HepG2 (cell line): ENCODE measurements around the gene CLIC1. TPM values are rescaled to one million over a fixed set of nuclear protein-coding genes. Genes with fewer than 3 reads are reported as not detected.

Experiments
- ATRX ChIP-seq: sonication (generic); formaldehyde crosslinking; IDR thresholded peaks from 2 replicates; pipeline ENCODE4 v1.4.0; 2020; ENCODE audit warnings: missing genetic modification reagents, borderline replicate concordance
- CBFB ChIP-seq: sonication (generic); formaldehyde crosslinking; IDR thresholded peaks from 2 replicates; pipeline ENCODE4 v1.4.0; 2020; ENCODE audit warnings: missing genetic modification reagents
- ELF4 ChIP-seq: sonication (generic); formaldehyde crosslinking; IDR thresholded peaks from 2 replicates; pipeline ENCODE4 v1.5.0; 2020; ENCODE audit warnings: missing genetic modification reagents, mild to moderate bottlenecking, moderate library complexity, borderline replicate concordance
- EP300 ChIP-seq, 3 experiments: sonication (generic) in 1 of 3; formaldehyde crosslinking in 1 of 3; IDR thresholded peaks; 2 replicates each; pipeline versions ENCODE4 v1.5.1 to v1.6.1; 2011 to 2020; ENCODE audit warnings: low read depth in 2 of 3, low read length in 2 of 3, borderline replicate concordance in 1 of 3, improper control_type of control experiment in 1 of 3, mild to moderate bottlenecking in 1 of 3, missing genetic modification reagents in 1 of 3, moderate library complexity in 1 of 3
- EZH2 ChIP-seq: conservative IDR thresholded peaks from 2 replicates; pipeline ENCODE4 v1.6.1; 2012; ENCODE audit warnings: mild to moderate bottlenecking, low read depth, low read length, moderate library complexity
- IKZF4 ChIP-seq: sonication (generic); formaldehyde crosslinking; IDR thresholded peaks from 2 replicates; pipeline ENCODE4 v1.5.1; 2020; ENCODE audit warnings: borderline replicate concordance, mild to moderate bottlenecking, low read depth, missing genetic modification reagents; ENCODE audit errors: not compliant biosample characterization
- KAT7 ChIP-seq: IDR thresholded peaks from 2 replicates; pipeline ENCODE4 v1.6.1; 2018; ENCODE audit warnings: borderline replicate concordance, missing compliant biosample characterization
- KLF6 ChIP-seq: IDR thresholded peaks from 2 replicates; pipeline ENCODE4 v1.8.0; 2016; ENCODE audit warnings: missing biosample characterization, missing genetic modification reagents
- SMARCE1 ChIP-seq: fragments of 450-650 bp; IDR thresholded peaks from 2 replicates; pipeline ENCODE4 v1.6.1; 2017; ENCODE audit warnings: borderline replicate concordance
- TP53 ChIP-seq: sonication (generic); formaldehyde crosslinking; conservative IDR thresholded peaks from 2 replicates; pipeline ENCODE4 v1.4.0; 2020; ENCODE audit warnings: missing genetic modification reagents
- ZBTB21 ChIP-seq: sonication (generic); formaldehyde crosslinking; IDR thresholded peaks from 2 replicates; pipeline ENCODE4 v1.4.0; 2020; ENCODE audit warnings: missing genetic modification reagents
- ZKSCAN1 ChIP-seq: fragments of 150-350 bp; IDR thresholded peaks from 2 replicates; pipeline ENCODE4 v1.6.1; 2014; ENCODE audit warnings: low read length
- ZNF17 ChIP-seq: sonication (generic); formaldehyde crosslinking; IDR thresholded peaks from 2 replicates; pipeline ENCODE4 v1.5.0; 2020; ENCODE audit warnings: mild to moderate bottlenecking, missing genetic modification reagents
- ZNF367 ChIP-seq: sonication (generic); formaldehyde crosslinking; IDR thresholded peaks from 2 replicates; pipeline ENCODE4 v1.4.0; 2020; ENCODE audit warnings: missing genetic modification reagents, borderline replicate concordance
- ZNF431 ChIP-seq: sonication (generic); formaldehyde crosslinking; IDR thresholded peaks from 2 replicates; pipeline ENCODE4 v1.9.0; 2022; ENCODE audit warnings: missing genetic modification reagents, low read depth, mild to moderate bottlenecking, borderline replicate concordance
- ZNF432 ChIP-seq: sonication (generic); formaldehyde crosslinking; IDR thresholded peaks from 2 replicates; pipeline ENCODE4 v1.5.0; 2020; ENCODE audit warnings: missing genetic modification reagents, mild to moderate bottlenecking, borderline replicate concordance
- ZNF557 ChIP-seq: sonication (generic); formaldehyde crosslinking; IDR thresholded peaks from 2 replicates; pipeline ENCODE4 v1.4.0; 2020; ENCODE audit warnings: missing genetic modification reagents
- ZNF644 ChIP-seq: IDR thresholded peaks from 2 replicates; pipeline ENCODE4 v1.6.1; 2016; ENCODE audit warnings: low read depth
- ZNF670 ChIP-seq: sonication (generic); formaldehyde crosslinking; IDR thresholded peaks from 2 replicates; pipeline ENCODE4 v1.8.0; 2022; ENCODE audit warnings: mild to moderate bottlenecking, missing genetic modification reagents, borderline replicate concordance
- ZNF713 ChIP-seq: sonication (generic); formaldehyde crosslinking; IDR thresholded peaks from 2 replicates; pipeline ENCODE4 v1.4.0; 2020; ENCODE audit warnings: mild to moderate bottlenecking, missing genetic modification reagents
- polyA plus RNA-seq, 8 experiments: library from polyadenylated mRNA; depleted of rRNA in 3 of 8; stranded (reverse) in 7 of 8; unstranded in 1 of 8; fragments of >200 nt; fragmentation: Illumina TruSeq in 4 of 8; extraction: Trizol in 4 of 8; gene quantifications; 2 replicates each; pipeline versions ENCODE4 v1.2.1 to v1.2.3, GENCODE V29; 2011 to 2016; ENCODE audit warnings: low read depth in 4 of 8, missing spikeins in 1 of 8, mixed read lengths in 1 of 8; ENCODE audit not compliant: insufficient read depth in 1 of 8
- total RNA-seq, 5 experiments: library from RNA; depleted of rRNA; stranded (reverse); fragments of >200 nt; fragmentation: Illumina TruSeq; extraction: Trizol; gene quantifications; 2 replicates each; pipeline ENCODE4 v1.2.3, GENCODE V29; 2016; ENCODE audit warnings: low read depth in 1 of 5
- TF ChIP-seq, protein P1 (sequence below): sonication (generic); formaldehyde crosslinking; IDR thresholded peaks from 2 replicates; pipeline ENCODE4 v1.8.0; 2022; ENCODE audit warnings: missing genetic modification reagents, mild to moderate bottlenecking, inconsistent platforms, borderline replicate concordance
- TF ChIP-seq, protein P2 (sequence below): sonication (generic); formaldehyde crosslinking; IDR thresholded peaks from 2 replicates; pipeline ENCODE4 v1.4.0; 2020; ENCODE audit warnings: missing genetic modification reagents, mild to moderate bottlenecking, borderline replicate concordance
- TF ChIP-seq, protein P3 (sequence below): sonication (generic); formaldehyde crosslinking; IDR thresholded peaks from 2 replicates; pipeline ENCODE4 v1.4.0; 2020; ENCODE audit warnings: missing genetic modification reagents

CLIC1 gene
- total and polyA plus RNA-seq, 2 of the 13 experiments (the other 11 are each of a cell fraction or from before 2014, with no cell fraction given), result 602 to 891 TPM

DNA sequence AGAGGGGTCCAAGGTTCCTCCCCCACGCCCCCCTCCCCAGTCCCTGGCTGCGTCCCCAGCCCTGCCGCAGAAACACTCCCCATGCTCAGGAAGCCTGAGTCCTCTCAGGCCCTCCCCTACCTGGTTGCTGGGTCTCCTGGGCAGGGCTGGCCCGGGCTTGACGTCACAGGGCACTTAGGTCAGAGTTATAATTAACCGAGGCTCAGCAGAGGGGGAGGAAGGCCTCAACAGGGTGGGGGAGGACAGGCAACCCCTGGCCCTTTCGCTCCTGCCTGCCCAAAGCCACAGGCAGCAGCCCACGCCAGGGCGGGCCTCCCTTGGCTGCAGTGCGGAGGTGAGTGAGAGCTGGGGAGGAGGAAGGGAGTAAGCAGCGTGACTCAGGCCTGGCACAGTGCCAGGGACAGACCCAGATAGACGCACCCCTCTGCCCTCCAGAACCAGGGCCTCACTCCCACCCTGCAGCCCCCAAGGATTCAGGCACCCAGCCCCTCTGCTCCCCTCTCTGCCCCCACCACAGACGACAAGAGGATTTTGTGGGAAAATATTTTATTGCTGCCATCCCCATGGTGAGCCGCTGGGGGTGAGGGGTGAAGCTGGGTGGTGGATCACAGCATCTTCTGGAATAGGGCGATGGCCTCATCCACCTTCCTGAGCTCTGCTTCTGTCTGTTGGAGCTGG lies 40.8 kb upstream of the CLIC1 start, which contains the start of gene VWA7 (continued):
- TF ChIP-seq, protein P1, sequence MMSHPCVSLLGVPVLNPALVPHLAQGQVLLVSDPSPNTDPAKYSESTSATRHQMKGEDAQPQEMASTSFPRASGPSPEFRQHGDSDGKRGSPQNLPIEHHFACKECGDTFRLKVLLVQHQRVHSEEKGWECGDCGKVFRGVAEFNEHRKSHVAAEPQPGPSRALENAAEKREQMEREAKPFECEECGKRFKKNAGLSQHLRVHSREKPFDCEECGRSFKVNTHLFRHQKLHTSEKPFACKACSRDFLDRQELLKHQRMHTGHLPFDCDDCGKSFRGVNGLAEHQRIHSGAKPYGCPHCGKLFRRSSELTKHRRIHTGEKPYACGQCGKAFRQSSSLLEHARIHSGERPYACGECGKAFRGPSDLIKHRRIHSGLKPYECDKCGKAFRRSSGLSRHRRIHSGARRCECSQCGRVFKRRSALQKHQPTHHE (CRISPR knock-in tag), result no peak
- TF ChIP-seq ZNF670 (CRISPR knock-in tag) (peak; percentile 86), KLF6 (no peak), SMARCE1 (no peak), ZNF557 (CRISPR knock-in tag) (no peak), ELF4 (no peak), EZH2 (no peak), ZNF431 (CRISPR knock-in tag) (0 out of 2 replicates have a peak, but pooled peaks have one; percentile 84), ZNF432 (CRISPR knock-in tag) (no peak), ZNF644 (CRISPR knock-in tag) (no peak), ZKSCAN1 (no peak), EP300 (IDR thresholded peaks at IDR 0.05; ENCODE audit: low read depth in 2 of 2, low read length in 2 of 2) (peak in 1 of 2 experiments; percentile 45; a peak in 1 of 4 replicates), EP300 (CRISPR knock-in tag; IDR thresholded peaks at IDR 0.05; ENCODE audit: borderline replicate concordance) (peak; percentile 63), ZNF17 (CRISPR knock-in tag) (no peak), ZBTB21 (CRISPR knock-in tag) (peak; percentile 91), KAT7 (CRISPR knock-in tag) (no peak), ZNF367 (no peak), IKZF4 (CRISPR knock-in tag) (no peak), TP53 (CRISPR knock-in tag) (no peak), ATRX (CRISPR knock-in tag) (no peak; the same call in 1 of the 2 replicates), ZNF713 (CRISPR knock-in tag) (no peak), CBFB (CRISPR knock-in tag) (no peak)
- TF ChIP-seq, protein P2, sequence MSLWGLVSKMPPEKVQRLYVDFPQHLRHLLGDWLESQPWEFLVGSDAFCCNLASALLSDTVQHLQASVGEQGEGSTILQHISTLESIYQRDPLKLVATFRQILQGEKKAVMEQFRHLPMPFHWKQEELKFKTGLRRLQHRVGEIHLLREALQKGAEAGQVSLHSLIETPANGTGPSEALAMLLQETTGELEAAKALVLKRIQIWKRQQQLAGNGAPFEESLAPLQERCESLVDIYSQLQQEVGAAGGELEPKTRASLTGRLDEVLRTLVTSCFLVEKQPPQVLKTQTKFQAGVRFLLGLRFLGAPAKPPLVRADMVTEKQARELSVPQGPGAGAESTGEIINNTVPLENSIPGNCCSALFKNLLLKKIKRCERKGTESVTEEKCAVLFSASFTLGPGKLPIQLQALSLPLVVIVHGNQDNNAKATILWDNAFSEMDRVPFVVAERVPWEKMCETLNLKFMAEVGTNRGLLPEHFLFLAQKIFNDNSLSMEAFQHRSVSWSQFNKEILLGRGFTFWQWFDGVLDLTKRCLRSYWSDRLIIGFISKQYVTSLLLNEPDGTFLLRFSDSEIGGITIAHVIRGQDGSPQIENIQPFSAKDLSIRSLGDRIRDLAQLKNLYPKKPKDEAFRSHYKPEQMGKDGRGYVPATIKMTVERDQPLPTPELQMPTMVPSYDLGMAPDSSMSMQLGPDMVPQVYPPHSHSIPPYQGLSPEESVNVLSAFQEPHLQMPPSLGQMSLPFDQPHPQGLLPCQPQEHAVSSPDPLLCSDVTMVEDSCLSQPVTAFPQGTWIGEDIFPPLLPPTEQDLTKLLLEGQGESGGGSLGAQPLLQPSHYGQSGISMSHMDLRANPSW (CRISPR knock-in tag), result no peak
- TF ChIP-seq, protein P3, sequence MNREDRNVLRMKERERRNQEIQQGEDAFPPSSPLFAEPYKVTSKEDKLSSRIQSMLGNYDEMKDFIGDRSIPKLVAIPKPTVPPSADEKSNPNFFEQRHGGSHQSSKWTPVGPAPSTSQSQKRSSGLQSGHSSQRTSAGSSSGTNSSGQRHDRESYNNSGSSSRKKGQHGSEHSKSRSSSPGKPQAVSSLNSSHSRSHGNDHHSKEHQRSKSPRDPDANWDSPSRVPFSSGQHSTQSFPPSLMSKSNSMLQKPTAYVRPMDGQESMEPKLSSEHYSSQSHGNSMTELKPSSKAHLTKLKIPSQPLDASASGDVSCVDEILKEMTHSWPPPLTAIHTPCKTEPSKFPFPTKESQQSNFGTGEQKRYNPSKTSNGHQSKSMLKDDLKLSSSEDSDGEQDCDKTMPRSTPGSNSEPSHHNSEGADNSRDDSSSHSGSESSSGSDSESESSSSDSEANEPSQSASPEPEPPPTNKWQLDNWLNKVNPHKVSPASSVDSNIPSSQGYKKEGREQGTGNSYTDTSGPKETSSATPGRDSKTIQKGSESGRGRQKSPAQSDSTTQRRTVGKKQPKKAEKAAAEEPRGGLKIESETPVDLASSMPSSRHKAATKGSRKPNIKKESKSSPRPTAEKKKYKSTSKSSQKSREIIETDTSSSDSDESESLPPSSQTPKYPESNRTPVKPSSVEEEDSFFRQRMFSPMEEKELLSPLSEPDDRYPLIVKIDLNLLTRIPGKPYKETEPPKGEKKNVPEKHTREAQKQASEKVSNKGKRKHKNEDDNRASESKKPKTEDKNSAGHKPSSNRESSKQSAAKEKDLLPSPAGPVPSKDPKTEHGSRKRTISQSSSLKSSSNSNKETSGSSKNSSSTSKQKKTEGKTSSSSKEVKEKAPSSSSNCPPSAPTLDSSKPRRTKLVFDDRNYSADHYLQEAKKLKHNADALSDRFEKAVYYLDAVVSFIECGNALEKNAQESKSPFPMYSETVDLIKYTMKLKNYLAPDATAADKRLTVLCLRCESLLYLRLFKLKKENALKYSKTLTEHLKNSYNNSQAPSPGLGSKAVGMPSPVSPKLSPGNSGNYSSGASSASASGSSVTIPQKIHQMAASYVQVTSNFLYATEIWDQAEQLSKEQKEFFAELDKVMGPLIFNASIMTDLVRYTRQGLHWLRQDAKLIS, result no peak
